Bronchial epithelial cell (primary cell): Measurements from ENCODE around the gene DMBT1. TPM values are rescaled to one million over a fixed set of nuclear protein-coding genes. Genes with fewer than 3 reads are reported as not detected.

ENCODE experiments used
- DNase-seq: peaks from one replicate; pipeline ENCODE4 v3.0.0-alpha.2; 2010; ENCODE audit warnings: low read depth
- FAIRE-seq: peaks from 2 replicates; lab custom pipeline; 2011; peaks lifted over from hg19 to GRCh38; lab: Jason Lieb, UNC
- H3K27me3 ChIP-seq: 2 replicates; pipeline ENCODE4 v1.5.1; 2011; ENCODE audit warnings: low read length; ENCODE audit not compliant: control insufficient read depth, insufficient read depth
- H3K36me3 ChIP-seq: 2 replicates; pipeline ENCODE4 v1.5.1; 2011; ENCODE audit warnings: low read length; ENCODE audit not compliant: control insufficient read depth, insufficient read depth
- H3K4me3 ChIP-seq: 2 replicates; pipeline ENCODE4 v1.5.1; 2011; ENCODE audit warnings: mild to moderate bottlenecking, low read depth, low read length, control low read depth
- CTCF ChIP-seq: IDR thresholded peaks from 2 replicates; pipeline ENCODE4 v1.5.1; 2011; ENCODE audit warnings: mild to moderate bottlenecking, moderate library complexity, low read length, control low read depth, inconsistent platforms; ENCODE audit not compliant: insufficient read depth, severe bottlenecking
- total RNA-seq: library from RNA; depleted of rRNA; stranded (reverse); fragments of >200 nt; gene quantifications from 2 replicates; pipeline ENCODE4 v1.2.1, GENCODE V29; 2014

DMBT1 gene
- total RNA-seq, 1 donor from 2014 or later: not detected

GRCh38 chr10:122669842-122670241 is 109.3 kb downstream of the DMBT1 start:
- FAIRE-seq (no peak), DNase-seq (no peak)
- H3K36me3 ChIP-seq: no peaks in the 10 kb centered on the region
- H3K27me3 ChIP-seq: no peaks in the 10 kb centered on the region
- no peak overlapping the region for H3K4me3 ChIP-seq
- TF ChIP-seq CTCF: no peak

- H3K36me3 ChIP-seq: no peaks in the 10 kb centered on the region
- no peaks in the 10 kb centered on the region for H3K27me3 ChIP-seq
- FAIRE-seq: no peak
- no peak for TF ChIP-seq CTCF
- H3K4me3 ChIP-seq: no peak overlapping the region
- no peak for DNase-seq
These were observed 110.8 kb downstream of the DMBT1 start for GRCh38 chr10:122671355-122671754.

GRCh38 chr10:122672655-122673054 is 112.1 kb downstream of the DMBT1 start:
- no peaks in the 10 kb centered on the region for H3K27me3 ChIP-seq

GRCh38 chr10:122673269-122673668 is 112.7 kb downstream of the DMBT1 start:
- FAIRE-seq: no peak

More at GRCh38 chr10:122672655-122673054, 112.1 kb downstream of the DMBT1 start:
- no peaks in the 10 kb centered on the region for H3K36me3 ChIP-seq
- TF ChIP-seq CTCF: no peak
- no peak overlapping the region for H3K4me3 ChIP-seq
- no peak for DNase-seq
- FAIRE-seq: no peak

GRCh38 chr10:122673731-122674130 is 113.2 kb downstream of the DMBT1 start:
- Histone ChIP-seq H3K4me3 (no peak overlapping the region), H3K27me3 (no peaks in the 10 kb centered on the region), H3K36me3 (no peaks in the 10 kb centered on the region)
- no peak for TF ChIP-seq CTCF
- FAIRE-seq: no peak
- no peak for DNase-seq

More at GRCh38 chr10:122673269-122673668, 112.7 kb downstream of the DMBT1 start:
- Histone ChIP-seq H3K27me3 (no peaks in the 10 kb centered on the region), H3K4me3 (no peak overlapping the region), H3K36me3 (no peaks in the 10 kb centered on the region)
- DNase-seq: no peak
- TF ChIP-seq CTCF: no peak

- Histone ChIP-seq H3K4me3 (no peak overlapping the region), H3K36me3 (no peaks in the 10 kb centered on the region), H3K27me3 (no peaks in the 10 kb centered on the region)
- no peak for DNase-seq
- TF ChIP-seq CTCF: no peak
- no peak for FAIRE-seq
These were observed 114.2 kb downstream of the DMBT1 start for GRCh38 chr10:122674781-122675180.
